Upper lobe of left lung (tissue), 4 donors: ENCODE measurements around the gene MXD3.

Source experiments
- CTCF ChIP-seq, 6 experiments: fragments of 450-650 bp in 4 of 6; fragments of 200-600 bp in 2 of 6; sonication (generic) in 2 of 6; IDR thresholded peaks; one replicate each; pipeline ENCODE4 v1.5.1; 2016 to 2019; ENCODE audit warnings: antibody characterized with exemption in 6 of 6
- POLR2A ChIP-seq, 4 donors: fragments of 450-650 bp; IDR thresholded peaks; one replicate each; pipeline ENCODE4 v1.5.1; 2016 to 2017; ENCODE audit warnings: antibody characterized with exemption in 4 of 4, mild to moderate bottlenecking in 2 of 4

- no peak for TF ChIP-seq POLR2A (IDR thresholded peaks at IDR 0.05)
- TF ChIP-seq CTCF (IDR thresholded peaks at IDR 0.05), result no peak
Observed at GRCh38 chr5:177327539-177328522, 16.1 kb upstream of the MXD3 start.
